GM19193 (cell line): ENCODE measurements around the gene SLC30A3.

Source experiments
- POLR2A ChIP-seq: IDR thresholded peaks from 4 replicates; pipeline ENCODE4 v1.6.1; 2011; ENCODE audit not compliant: insufficient read depth, insufficient read length; ENCODE audit errors: extremely low read depth

SLC30A3 gene

GRCh38 chr2:27249159-27249890 lies 13.5 kb downstream of the SLC30A3 start:
- TF ChIP-seq POLR2A, result no peak

GRCh38 chr2:27247893-27248292 lies 15.0 kb downstream of the SLC30A3 start:
- TF ChIP-seq POLR2A, result no peak

GRCh38 chr2:27245626-27246025 lies 17.2 kb downstream of the SLC30A3 start:
- no peak for TF ChIP-seq POLR2A

GRCh38 chr2:27245116-27245515 lies 17.7 kb downstream of the SLC30A3 start:
- TF ChIP-seq POLR2A, result no peak

- TF ChIP-seq POLR2A, result no peak
Measured at GRCh38 chr2:27243391-27244130, 19.3 kb downstream of the SLC30A3 start.

GRCh38 chr2:27242614-27242951 lies 20.3 kb downstream of the SLC30A3 start:
- no peak for TF ChIP-seq POLR2A

GRCh38 chr2:27241761-27242613 lies 20.9 kb downstream of the SLC30A3 start:
- no peak for TF ChIP-seq POLR2A

GRCh38 chr2:27240406-27240805 lies 22.4 kb downstream of the SLC30A3 start:
- no peak for TF ChIP-seq POLR2A

GRCh38 chr2:27238976-27239375 lies 23.9 kb downstream of the SLC30A3 start:
- TF ChIP-seq POLR2A, result no peak

- TF ChIP-seq POLR2A, result no peak
Measured at GRCh38 chr2:27237341-27237945, 25.4 kb downstream of the SLC30A3 start.

- no peak for TF ChIP-seq POLR2A
Measured at GRCh38 chr2:27236626-27237025, 26.2 kb downstream of the SLC30A3 start.

GRCh38 chr2:27236136-27236535 lies 26.7 kb downstream of the SLC30A3 start:
- no peak for TF ChIP-seq POLR2A

- TF ChIP-seq POLR2A, result no peak
Measured at GRCh38 chr2:27233341-27233740, 29.5 kb downstream of the SLC30A3 start.

- no peak for TF ChIP-seq POLR2A
Measured at GRCh38 chr2:27231921-27232320, 30.9 kb downstream of the SLC30A3 start.

GRCh38 chr2:27227501-27227900 lies 35.3 kb downstream of the SLC30A3 start:
- TF ChIP-seq POLR2A, result no peak

GRCh38 chr2:27225526-27225925 lies 37.3 kb downstream of the SLC30A3 start:
- no peak for TF ChIP-seq POLR2A

GRCh38 chr2:27223416-27223815 lies 39.4 kb downstream of the SLC30A3 start:
- TF ChIP-seq POLR2A, result no peak
